Measurements from ENCODE around the gene ARHGAP31. TPM values are rescaled to one million over a fixed set of nuclear protein-coding genes. Genes with fewer than 3 reads are reported as not detected.

Gene ARHGAP31
- total and polyA plus RNA-seq, 2 of the 8 experiments (the other 6 are each of a cell fraction or from before 2014, with no cell fraction given) = 1.1 to 7.6 TPM

- H3K27ac ChIP-seq (ENCODE audit: low read depth, low read length) = no peak overlapping the region
- no peaks in the 10 kb centered on the region for H3K9me3 ChIP-seq (ENCODE audit: insufficient read depth in 2 of 2, low read depth in 1 of 2, low read length in 1 of 2)
- no peak overlapping the region for H2AK5ac ChIP-seq (ENCODE audit: low read depth, low read length)
- H3K79me2 ChIP-seq (ENCODE audit: control insufficient read depth in 1 of 2, insufficient read depth in 2 of 2, low read length in 2 of 2) = no peaks in the 10 kb centered on the region
- H3K23me2 ChIP-seq (ENCODE audit: low read depth, low read length) = peaks cover 2% of the 10 kb centered on the region; the same call in 1 of the 2 replicates
- CTCF ChIA-PET (ENCODE audit: partially characterized antibody) = interaction anchor here (1.4 to 1.5 kb wide), 2 partner anchors 16 to 263 kb away, joined by 3 read pairs; no protein-coding TSS in a partner anchor
- no peak overlapping the region for H3K18ac ChIP-seq (ENCODE audit: extremely low read depth, low read length)
- no peaks in the 10 kb centered on the region; a peak in 1 of 7 replicates for H3K4me1 ChIP-seq (replicated peaks in 1 of 4; ENCODE audit: control insufficient read depth in 3 of 4, insufficient read depth in 4 of 4, low read length in 3 of 4)
- no peak for FAIRE-seq
- H3K4me2 ChIP-seq (ENCODE audit: insufficient read depth in 1 of 2, low read depth in 2 of 2, low read length in 2 of 2) = no peak overlapping the region
- DNase-seq (ENCODE audit: low read depth in 1 of 2, low spot score in 2 of 2) = no peak
- H3K27me3 ChIP-seq (replicated peaks in 1 of 4; ENCODE audit: control insufficient read depth in 3 of 4, extremely low read depth in 1 of 4, insufficient read depth in 3 of 4, low read length in 3 of 4) = no peaks in the 10 kb centered on the region
- no peak overlapping the region for H3K4me3 ChIP-seq (ENCODE audit: extremely low read depth in 1 of 4, insufficient read depth in 2 of 4, low read depth in 3 of 4, low read length in 4 of 4)
- H4K91ac ChIP-seq (replicated peaks; ENCODE audit: insufficient read length, low read length) = no peak overlapping the region
- TF ChIP-seq CBX5 (IDR thresholded peaks at IDR 0.05; ENCODE audit: low read depth, low read length) (no peak), TEAD4 (IDR thresholded peaks at IDR 0.05; ENCODE audit: low read depth, low read length) (no peak), RXRA (IDR thresholded peaks at IDR 0.05; ENCODE audit: insufficient read depth, low read depth, low read length) (no peak), YY1 (IDR thresholded peaks at IDR 0.05; ENCODE audit: low read depth, low read length) (no peak)
- TF ChIP-seq, protein P1, sequence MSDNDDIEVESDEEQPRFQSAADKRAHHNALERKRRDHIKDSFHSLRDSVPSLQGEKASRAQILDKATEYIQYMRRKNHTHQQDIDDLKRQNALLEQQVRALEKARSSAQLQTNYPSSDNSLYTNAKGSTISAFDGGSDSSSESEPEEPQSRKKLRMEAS (IDR thresholded peaks at IDR 0.05) = no peak
- H4K20me1 ChIP-seq (replicated peaks in 1 of 2; ENCODE audit: control insufficient read depth in 1 of 2, insufficient read depth in 2 of 2, low read length in 2 of 2) = no peaks in the 10 kb centered on the region
- H3K14ac ChIP-seq (ENCODE audit: insufficient read length) = no peak overlapping the region
- H3K4ac ChIP-seq (replicated peaks; ENCODE audit: insufficient read length, low read depth, low read length) = no peak overlapping the region
- H2BK12ac ChIP-seq (ENCODE audit: low read depth, low read length) = no peak overlapping the region
- no peak overlapping the region for H2AFZ ChIP-seq (ENCODE audit: low read length)
- WGBS, 2 experiments (ENCODE audit: extremely low coverage in 1 of 2, insufficient coverage in 1 of 2, insufficient read length in 1 of 2, insufficient replicate concordance in 2 of 2, low coverage in 1 of 2, low lambda C conversion rate in 2 of 2, missing lambda C conversion rate in 1 of 2) = 92% methylated on average over 7 of the region's 8 CpGs; no CpG with 5 or more reads in 1 of the 2 experiments
- no peak overlapping the region for H4K8ac ChIP-seq (ENCODE audit: extremely low read depth, insufficient read depth, low read length)
- no peak overlapping the region for H2BK5ac ChIP-seq (ENCODE audit: low read depth, low read length)
- H2BK20ac ChIP-seq (ENCODE audit: low read length) = no peak overlapping the region
- H3K79me1 ChIP-seq (ENCODE audit: low read depth, low read length) = no peaks in the 10 kb centered on the region
- H2BK15ac ChIP-seq (ENCODE audit: low read length) = no peak overlapping the region
- POLR2A ChIA-PET (ENCODE audit: partially characterized antibody) = interaction anchor here (1.2 to 1.7 kb wide), 2 partner anchors 21 to 177 kb away, joined by 3 to 4 read pairs; partner anchors contain the start of gene B4GALT4
- no peak overlapping the region for H3K9ac ChIP-seq (replicated peaks in 1 of 4; ENCODE audit: extremely low read depth in 1 of 4, low read depth in 3 of 4, low read length in 3 of 4)
- H2BK120ac ChIP-seq (replicated peaks; ENCODE audit: low read depth, low read length) = no peak overlapping the region
- no peak overlapping the region for H3K23ac ChIP-seq (ENCODE audit: insufficient read length)
- H3K36me3 ChIP-seq (ENCODE audit: control insufficient read depth in 2 of 4, insufficient read depth in 4 of 4, low read length in 3 of 4) = no peaks in the 10 kb centered on the region
- no peak overlapping the region for H3K56ac ChIP-seq (replicated peaks; ENCODE audit: insufficient read length, low read depth, low read length)
- H4K5ac ChIP-seq (ENCODE audit: insufficient read length, low read depth, low read length) = no peak overlapping the region
These were observed 123.8 kb downstream of the ARHGAP31 start for GRCh38 chr3:119417771-119418512.

Measured in H1 (cell line).